GM23338 (cell line): ENCODE data around the gene SLC41A3. TPM values are rescaled to one million over a fixed set of nuclear protein-coding genes. Genes with fewer than 3 reads are reported as not detected.

ENCODE experiments used
- ATAC-seq: fragments of 200-7000 bp; cut with Tn5 transposase; 3 replicates; pipeline ENCODE4 v1.9.1; 2020
- DNase-seq: peaks from one replicate; pipeline ENCODE4 v3.0.0-alpha.2; 2015; ENCODE audit warnings: low spot score
- H2AFZ ChIP-seq: fragments of 200-600 bp; sonication (generic); 2 replicates; pipeline ENCODE4 v1.8.0; 2016; ENCODE audit warnings: antibody characterized with exemption, mild to moderate bottlenecking, moderate library complexity
- H3F3A ChIP-seq: fragments of 200-600 bp; sonication (generic); replicated peaks from 2 replicates; pipeline ENCODE4 v1.8.0; 2017; ENCODE audit warnings: antibody characterized with exemption, mixed run types, low read depth
- H3K27ac ChIP-seq: fragments of 200-600 bp; sonication (generic); 2 replicates; pipeline ENCODE4 v1.6.1; 2016; ENCODE audit warnings: low read depth
- H3K27me3 ChIP-seq: fragments of 200-600 bp; sonication (generic); 2 replicates; pipeline ENCODE4 v1.8.0; 2016; ENCODE audit warnings: mild to moderate bottlenecking, mixed run types, moderate library complexity; ENCODE audit not compliant: insufficient read depth
- H3K36me3 ChIP-seq: fragments of 200-600 bp; sonication (generic); 2 replicates; pipeline ENCODE4 v1.8.0; 2016; ENCODE audit warnings: mild to moderate bottlenecking; ENCODE audit not compliant: insufficient read depth
- H3K4me1 ChIP-seq: fragments of 200-600 bp; sonication (generic); 2 replicates; pipeline ENCODE4 v1.8.0; 2016; ENCODE audit warnings: mild to moderate bottlenecking, moderate library complexity; ENCODE audit not compliant: insufficient read depth
- H3K4me2 ChIP-seq: fragments of 200-600 bp; sonication (generic); 2 replicates; pipeline ENCODE4 v1.7.1; 2017; ENCODE audit warnings: mixed run types
- H3K4me3 ChIP-seq: fragments of 200-600 bp; sonication (generic); 2 replicates; pipeline ENCODE4 v1.6.1; 2016; ENCODE audit warnings: mixed run types
- H3K79me2 ChIP-seq: fragments of 200-600 bp; sonication (generic); replicated peaks from 2 replicates; pipeline ENCODE4 v1.8.0; 2017; ENCODE audit warnings: mild to moderate bottlenecking; ENCODE audit not compliant: insufficient read depth
- H3K9me2 ChIP-seq: fragments of 200-600 bp; sonication (generic); 2 replicates; pipeline ENCODE4 v1.8.0; 2017; ENCODE audit not compliant: insufficient read depth
- H4K20me1 ChIP-seq: fragments of 200-600 bp; sonication (generic); replicated peaks from 2 replicates; pipeline ENCODE4 v1.8.0; 2017; ENCODE audit warnings: mild to moderate bottlenecking; ENCODE audit not compliant: insufficient read depth
- H3K27ac Mint-ChIP-seq: 2 replicates; pipeline ENCODE4 v1.8.0; 2020; ENCODE audit warnings: inconsistent platforms, mild to moderate bottlenecking, moderate library complexity, mixed read lengths
- H3K27me3 Mint-ChIP-seq: 3 replicates; pipeline ENCODE4 v1.8.0; 2022; ENCODE audit warnings: low read depth, mild to moderate bottlenecking, moderate library complexity, mixed read lengths, inconsistent platforms; ENCODE audit not compliant: insufficient read depth, poor library complexity
- H3K36me3 Mint-ChIP-seq: 3 replicates; pipeline ENCODE4 v1.8.0; 2021; ENCODE audit warnings: low read depth, mild to moderate bottlenecking, inconsistent platforms, moderate library complexity, mixed read lengths
- H3K4me1 Mint-ChIP-seq: 3 replicates; pipeline ENCODE4 v1.8.0; 2020; ENCODE audit warnings: mild to moderate bottlenecking, inconsistent platforms, mixed read lengths
- H3K4me3 Mint-ChIP-seq: 3 replicates; pipeline ENCODE4 v1.8.0; 2021; ENCODE audit warnings: moderate library complexity, mild to moderate bottlenecking, inconsistent platforms, mixed read lengths
- H3K9me3 Mint-ChIP-seq: 3 replicates; pipeline ENCODE4 v1.8.0; 2020; ENCODE audit warnings: moderate library complexity, mild to moderate bottlenecking, inconsistent platforms, mixed read lengths
- CTCF ChIP-seq, 2 experiments: fragments of 200-600 bp in 1 of 2; sonication (generic) in 1 of 2; conservative IDR thresholded peaks; 2 replicates each; pipeline versions ENCODE4 v1.5.1 to v1.6.1; 2016 to 2017; ENCODE audit warnings: antibody characterized with exemption in 2 of 2, low read depth in 2 of 2, mild to moderate bottlenecking in 2 of 2, moderate library complexity in 1 of 2
- ETS1 ChIP-seq: IDR thresholded peaks from 2 replicates; pipeline ENCODE4 v1.6.1; 2016; ENCODE audit warnings: antibody characterized with exemption
- EZH2 ChIP-seq: fragments of 200-600 bp; sonication (generic); IDR thresholded peaks from one replicate; pipeline ENCODE4 v1.8.0; 2017; ENCODE audit warnings: antibody characterized with exemption, mild to moderate bottlenecking, low read depth; ENCODE audit not compliant: unreplicated experiment
- REST ChIP-seq: IDR thresholded peaks from one replicate; pipeline ENCODE4 v1.6.1; 2018; ENCODE audit warnings: antibody characterized with exemption; ENCODE audit not compliant: unreplicated experiment
- STAT1 ChIP-seq: IDR thresholded peaks from one replicate; pipeline ENCODE4 v1.6.1; 2016; ENCODE audit warnings: antibody characterized with exemption; ENCODE audit not compliant: unreplicated experiment
- ZNF114 ChIP-seq: fragments of 250-450 bp; sonication (Bioruptor Pico); IDR thresholded peaks from 2 replicates; pipeline ENCODE4 v1.5.0; 2020; ENCODE audit warnings: mild to moderate bottlenecking, moderate library complexity
- ZNF462 ChIP-seq: fragments of 250-450 bp; sonication (Bioruptor Pico); IDR thresholded peaks from 2 replicates; pipeline ENCODE4 v1.5.0; 2020; ENCODE audit warnings: mild to moderate bottlenecking, moderate library complexity
- polyA plus RNA-seq: library from polyadenylated mRNA; unstranded; fragments of >200 nt; fragmentation: Nextera tagmentation; extraction: Ambion mirVana; gene quantifications from 2 replicates; pipeline ENCODE4 v1.2.1, GENCODE V29; 2016
- total RNA-seq: library from RNA; depleted of rRNA; stranded (reverse); fragments of >200 nt; shearing (Covaris generic); gene quantifications from 2 replicates; pipeline ENCODE4 v1.2.3, GENCODE V29; 2014

Gene SLC41A3
- total and polyA plus RNA-seq, 2 experiments from 2014 or later: 12.1 to 29.8 TPM

- peaks cover 4% of the 10 kb centered on the region; the same call in 1 of the 2 replicates for H3K36me3 ChIP-seq
- Mint-ChIP-seq H3K9me3 (peaks cover 21% of the 10 kb centered on the region), H3K4me1 (peaks cover 27% of the 10 kb centered on the region), H3K4me3 (no peak overlapping the region), H3K27ac (no peak overlapping the region), H3K36me3 (peaks cover 28% of the 10 kb centered on the region), H3K27me3 (peaks cover 23% of the 10 kb centered on the region)
- H3K4me2 ChIP-seq: no peak overlapping the region
- TF ChIP-seq STAT1: no peak
- no peak for TF ChIP-seq EZH2
- TF ChIP-seq ZNF462 (CRISPR knock-in tag): no peak
- no peak for TF ChIP-seq ETS1
- no peak for TF ChIP-seq ZNF114 (CRISPR knock-in tag)
- TF ChIP-seq REST: peak; percentile 78
- TF ChIP-seq CTCF (conservative IDR thresholded peaks at IDR 0.05; ENCODE audit: low read depth in 2 of 2): no peak
- peaks cover 25% of the 10 kb centered on the region for H3K4me1 ChIP-seq
- peaks cover 10% of the 10 kb centered on the region; the same call in 1 of the 2 replicates for H3K9me2 ChIP-seq
- no peaks in the 10 kb centered on the region for H3F3A ChIP-seq
- ATAC-seq (peak; percentile 77), DNase-seq (peak; percentile 33)
- H2AFZ ChIP-seq: no peak overlapping the region
- no peak overlapping the region for H3K4me3 ChIP-seq
- H4K20me1 ChIP-seq: no peaks in the 10 kb centered on the region
- H3K27me3 ChIP-seq: no peaks in the 10 kb centered on the region
- H3K79me2 ChIP-seq: no peaks in the 10 kb centered on the region
- H3K27ac ChIP-seq: no peak overlapping the region
Measured at GRCh38 chr3:126023390-126023789, 60.5 kb downstream of the SLC41A3 start.
